ENCODE results near the gene PCBP3. TPM values are rescaled to one million over a fixed set of nuclear protein-coding genes. Genes with fewer than 3 reads are reported as not detected.

The PCBP3 gene
- total and polyA plus RNA-seq, 2 of the 8 experiments (the other 6 are each of a cell fraction or from before 2014, with no cell fraction given), result 3.5 to 6.3 TPM

DNA sequence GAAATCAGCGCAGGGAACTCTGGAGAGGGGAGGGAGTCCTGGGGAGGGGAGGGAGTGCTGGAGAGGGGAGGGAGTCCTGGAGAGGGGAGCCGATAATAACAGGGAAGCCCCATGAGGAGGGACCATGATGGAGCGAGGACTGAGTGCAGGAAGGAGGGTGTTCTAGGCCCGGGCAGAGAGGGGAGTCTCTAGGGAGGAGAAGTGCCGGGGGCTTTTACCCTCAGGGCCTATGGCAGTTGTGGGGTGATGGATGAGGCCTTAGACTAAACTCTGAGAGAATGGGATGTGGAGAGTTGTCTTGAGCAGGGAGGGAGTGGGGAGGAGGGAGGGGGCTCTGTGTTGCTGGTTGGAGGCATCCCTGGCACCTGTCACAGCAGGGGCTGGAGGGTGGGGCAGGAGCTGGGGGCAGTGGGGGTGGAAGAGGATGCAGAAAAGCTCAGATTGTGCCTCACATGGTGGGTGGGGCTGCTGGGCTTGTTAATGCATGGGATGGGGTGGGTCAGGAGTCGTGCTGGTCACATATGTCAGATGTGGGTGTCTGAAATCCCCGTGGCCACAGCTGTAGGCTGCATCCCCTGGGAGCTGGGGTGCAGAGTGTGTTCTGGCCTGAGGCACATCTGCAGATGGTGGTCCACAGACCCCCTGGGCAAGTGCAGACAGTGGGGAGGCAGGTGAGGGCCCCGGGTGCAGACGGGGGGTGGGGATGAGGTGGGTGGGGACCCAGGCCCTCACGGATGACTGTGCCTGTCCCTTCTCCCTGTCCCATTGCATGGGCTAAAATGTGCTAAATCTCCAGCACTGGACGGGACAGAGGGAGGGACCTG is 249.6 kb downstream of the PCBP3 start (continued):
- TF ChIP-seq CHD7 (IDR thresholded peaks at IDR 0.05; ENCODE audit: insufficient replicate concordance, low read length) (no peak), TCF12 (IDR thresholded peaks at IDR 0.05; ENCODE audit: low read depth, low read length) (no peak), BCL11A (IDR thresholded peaks at IDR 0.05; ENCODE audit: low read depth in 2 of 2, low read length in 2 of 2) (no peak), SIX5 (IDR thresholded peaks at IDR 0.05; ENCODE audit: low read depth, low read length) (no peak), SRF (IDR thresholded peaks at IDR 0.05; ENCODE audit: low read depth, low read length) (no peak), RFX5 (IDR thresholded peaks at IDR 0.05; ENCODE audit: borderline replicate concordance, low read depth, low read length) (no peak)
